ENCODE results near the gene CDPF1.
A peak's percentile ranks its signal among the peaks of the same experiment; 100 is the strongest.
"Not testable (repeated sequence)": the region's sequence is repeated elsewhere in the genome, so short reads cannot be mapped to it uniquely, and the experiment has no call there.

Gene CDPF1

DNA sequence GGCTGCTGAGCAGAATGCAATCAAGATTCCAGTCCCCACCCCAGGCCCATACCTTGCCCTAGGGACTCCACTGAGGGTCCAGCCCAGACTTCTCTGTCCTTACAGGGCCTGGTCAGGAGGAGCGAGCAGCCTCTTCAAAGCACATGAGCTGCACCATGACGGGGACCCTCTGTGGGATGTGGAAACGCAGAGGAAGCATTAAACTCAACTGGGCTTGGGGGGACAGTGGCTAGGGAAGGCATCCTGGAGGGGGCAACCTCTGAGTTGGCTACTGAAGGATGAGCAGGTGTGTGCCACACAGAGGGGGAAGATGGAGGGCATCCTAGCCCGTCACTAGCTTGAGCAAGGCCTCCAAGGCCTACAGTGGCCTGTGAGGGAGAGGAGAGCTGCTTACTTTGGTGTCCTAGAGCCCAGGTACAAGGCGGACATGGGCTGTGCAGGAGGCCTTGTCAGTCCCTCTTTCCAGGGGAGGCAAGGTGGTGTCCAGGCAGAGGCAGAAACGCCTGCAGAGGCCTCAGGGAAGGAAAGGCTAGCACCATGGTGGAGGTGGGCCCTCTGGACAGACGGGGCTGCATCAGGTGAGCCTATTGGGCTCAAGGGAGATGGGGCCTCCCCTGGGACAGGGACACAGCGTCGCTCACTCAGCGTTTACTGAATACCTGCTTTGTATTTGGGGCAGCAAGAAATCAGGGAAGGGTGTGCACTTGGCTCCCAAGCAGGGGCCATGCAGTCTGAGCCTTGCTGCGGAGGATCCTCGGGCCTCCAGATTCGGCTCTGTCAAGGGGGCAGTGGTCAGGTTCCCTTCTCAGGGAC lies 32.0 kb upstream of the CDPF1 start:
- no peak for DNase-seq

DNA sequence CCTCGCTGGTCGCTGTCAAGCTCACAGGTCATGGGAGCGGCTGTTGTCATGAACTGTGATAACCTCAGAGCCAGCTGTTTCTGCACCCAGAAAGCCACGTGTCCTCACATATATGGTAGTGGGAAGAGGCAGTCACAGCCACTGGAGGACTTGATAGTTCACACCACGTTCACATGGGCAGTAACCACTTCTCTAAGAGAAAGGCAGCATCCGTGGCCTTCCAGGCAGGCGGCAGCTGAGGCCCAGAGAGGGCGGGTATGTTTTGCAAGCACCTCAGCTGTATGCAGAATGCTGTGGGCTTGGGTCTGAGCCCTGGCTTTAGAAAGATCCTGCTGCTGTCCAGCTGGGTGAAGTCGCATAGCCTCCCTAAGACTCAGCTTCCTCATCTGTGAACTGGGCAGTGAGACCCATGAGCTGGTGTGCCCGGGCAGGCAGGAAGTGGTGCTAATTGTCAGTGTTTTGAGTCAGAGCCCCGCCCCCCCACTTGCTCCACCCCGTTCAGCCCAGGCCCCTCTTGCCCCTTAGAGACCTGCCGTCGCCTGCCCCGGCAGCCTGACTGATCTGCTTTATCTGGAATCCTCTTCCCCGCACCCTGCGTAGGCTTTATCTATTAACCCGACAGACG lies 31.0 kb upstream of the CDPF1 start:
- no peak for DNase-seq

DNA sequence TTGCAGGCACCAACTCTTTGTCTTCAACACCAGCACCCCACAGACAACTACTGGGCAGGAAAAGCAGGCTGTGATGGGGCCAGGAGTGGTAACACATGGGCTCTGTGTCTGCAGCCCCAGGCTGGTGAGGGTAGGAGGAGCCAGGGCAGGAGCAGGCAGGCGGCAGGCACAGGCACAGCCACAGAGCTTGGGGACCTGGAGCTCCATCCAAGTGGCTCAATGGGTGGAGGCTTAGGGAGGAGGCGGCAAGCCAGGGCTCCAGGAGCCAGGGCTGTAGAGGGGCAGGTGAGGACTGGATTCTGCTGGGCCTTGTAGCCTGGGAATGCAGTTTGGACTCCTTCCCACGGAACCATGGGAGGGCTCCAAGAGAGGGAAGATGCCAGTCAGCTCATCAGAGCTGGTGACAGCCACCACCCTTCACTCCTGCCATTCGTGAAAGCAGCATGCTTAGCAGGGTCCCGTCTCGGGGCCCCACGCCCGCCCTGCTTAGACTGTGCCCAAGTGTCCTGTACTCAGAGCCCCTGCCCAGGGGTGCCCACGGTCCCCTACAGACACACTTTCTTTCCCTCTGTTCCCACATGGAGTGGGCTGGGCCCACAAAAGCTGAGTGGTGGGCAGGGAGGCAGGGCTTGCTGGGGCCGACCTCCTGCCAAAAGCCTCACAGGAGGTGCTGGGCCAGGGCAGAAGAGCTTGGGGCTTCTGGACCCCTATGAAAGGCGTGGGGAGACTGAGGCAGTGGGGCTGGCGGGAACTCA lies 30.1 kb upstream of the CDPF1 start:
- no peak for DNase-seq

DNA sequence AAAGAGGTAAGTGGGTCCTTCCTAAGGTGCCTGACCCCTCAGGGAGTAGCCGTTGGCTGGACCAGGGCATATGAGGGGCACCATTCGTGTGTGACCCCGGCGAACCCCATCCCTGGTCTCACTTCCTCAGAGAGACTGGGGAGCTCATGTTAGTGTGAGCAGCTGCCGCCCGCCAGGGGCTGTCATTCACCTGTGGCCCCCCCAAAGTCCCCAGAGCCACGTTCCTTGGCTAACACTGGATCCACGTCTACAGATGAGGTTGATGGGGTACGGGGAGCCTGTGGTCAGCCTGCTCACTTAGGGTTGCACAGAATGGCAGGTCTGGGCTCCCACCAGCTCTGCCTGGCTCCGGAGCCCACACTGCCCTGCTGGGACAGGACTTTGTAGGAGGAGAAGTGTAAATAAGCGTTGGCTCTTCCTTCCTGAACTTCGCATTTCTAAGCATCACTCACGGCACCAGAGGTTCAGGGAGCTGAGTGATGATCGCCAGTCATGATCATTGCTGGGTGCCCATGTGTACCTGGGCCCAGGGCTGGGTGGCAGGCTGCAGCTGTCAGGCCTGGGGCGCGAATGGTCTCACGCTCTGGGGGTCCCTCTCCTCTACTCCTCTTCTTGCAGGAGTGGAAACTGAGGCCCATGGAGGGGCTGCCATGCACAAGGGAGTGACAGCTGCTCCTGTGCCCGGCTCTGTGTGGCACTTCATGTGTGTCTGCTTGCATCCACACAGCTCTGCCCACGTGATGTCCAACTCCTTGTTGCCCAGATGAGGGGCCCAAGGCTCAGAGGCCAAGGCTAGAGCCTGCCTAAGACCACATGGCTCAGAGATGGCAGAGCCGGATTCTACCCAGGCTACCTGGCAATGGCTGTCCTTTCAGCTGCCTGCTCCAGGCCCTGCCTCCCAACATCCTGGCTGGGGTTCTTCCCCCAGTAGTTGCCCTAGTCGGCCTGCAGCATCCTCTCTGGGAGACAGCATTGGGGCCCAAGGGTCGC lies 28.9 kb upstream of the CDPF1 start:
- DNase-seq = no peak

DNA sequence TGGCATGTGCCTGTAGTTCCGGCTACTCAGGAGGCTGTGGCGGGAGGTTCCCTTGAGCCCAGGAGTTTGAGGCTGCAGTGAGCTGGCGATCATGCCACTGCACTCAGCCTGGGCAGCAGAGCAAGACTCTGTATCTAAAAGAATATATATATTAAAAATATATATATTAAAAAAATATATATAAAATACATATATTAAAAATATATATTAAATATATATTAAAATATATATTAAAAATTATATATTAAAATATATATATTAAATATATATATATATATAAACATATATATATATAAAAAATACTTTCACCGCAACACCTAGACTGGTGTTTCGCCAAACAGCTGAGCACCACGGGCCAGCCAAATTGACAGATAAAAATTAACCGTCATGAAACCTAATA lies 26.5 kb upstream of the CDPF1 start:
- no peak for DNase-seq

DNA sequence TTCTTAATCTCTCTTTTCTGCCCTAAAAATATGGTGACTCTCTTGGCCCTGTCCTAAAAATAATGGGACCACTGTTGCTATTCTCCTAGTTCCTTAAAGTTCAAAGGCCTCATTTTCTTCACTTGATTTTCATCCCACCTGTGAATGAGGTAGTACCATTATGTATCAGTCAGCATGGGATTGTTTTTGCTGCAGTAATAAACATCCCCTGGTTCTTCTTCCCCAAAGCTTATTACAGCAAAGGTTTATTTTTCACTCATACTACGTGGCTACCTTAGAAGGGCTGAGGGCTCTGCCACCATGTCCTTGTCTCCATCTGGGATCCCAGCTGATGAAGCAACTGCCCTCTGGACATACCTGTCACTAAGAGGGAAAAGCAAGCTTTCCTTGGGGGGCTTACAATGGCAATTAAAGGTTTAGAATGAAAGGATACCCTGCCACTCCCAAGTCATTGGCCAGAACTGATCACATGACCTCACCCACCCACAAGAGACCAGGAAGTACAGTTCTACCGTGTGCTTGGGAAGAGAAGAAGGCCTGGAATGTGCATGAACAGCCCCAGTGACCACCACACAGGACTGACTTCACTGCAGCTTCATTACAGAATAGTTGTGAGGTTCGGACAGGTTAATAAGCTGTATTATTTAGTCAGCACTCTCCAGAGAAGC lies 25.5 kb upstream of the CDPF1 start:
- no peak for DNase-seq

DNA sequence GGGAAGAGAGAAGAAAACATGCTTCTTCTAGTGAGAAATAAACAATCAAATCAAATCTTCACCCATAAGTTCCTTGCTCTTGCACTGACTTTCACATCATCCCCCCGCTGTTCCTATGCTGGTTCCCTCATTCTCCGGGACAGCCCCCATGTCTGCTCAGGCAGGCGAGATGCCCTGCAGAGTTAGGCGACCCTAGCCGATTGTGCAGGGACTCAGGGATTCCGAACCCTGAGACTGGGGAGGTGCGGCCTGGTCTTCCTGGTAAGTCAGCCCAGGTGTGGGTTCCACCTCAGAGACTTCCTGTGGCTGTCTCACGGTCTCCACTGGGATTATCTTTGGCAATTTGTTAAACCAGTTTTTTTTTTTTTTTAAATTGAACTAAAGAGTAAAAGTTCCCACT lies 24.3 kb upstream of the CDPF1 start:
- DNase-seq = no peak

DNA sequence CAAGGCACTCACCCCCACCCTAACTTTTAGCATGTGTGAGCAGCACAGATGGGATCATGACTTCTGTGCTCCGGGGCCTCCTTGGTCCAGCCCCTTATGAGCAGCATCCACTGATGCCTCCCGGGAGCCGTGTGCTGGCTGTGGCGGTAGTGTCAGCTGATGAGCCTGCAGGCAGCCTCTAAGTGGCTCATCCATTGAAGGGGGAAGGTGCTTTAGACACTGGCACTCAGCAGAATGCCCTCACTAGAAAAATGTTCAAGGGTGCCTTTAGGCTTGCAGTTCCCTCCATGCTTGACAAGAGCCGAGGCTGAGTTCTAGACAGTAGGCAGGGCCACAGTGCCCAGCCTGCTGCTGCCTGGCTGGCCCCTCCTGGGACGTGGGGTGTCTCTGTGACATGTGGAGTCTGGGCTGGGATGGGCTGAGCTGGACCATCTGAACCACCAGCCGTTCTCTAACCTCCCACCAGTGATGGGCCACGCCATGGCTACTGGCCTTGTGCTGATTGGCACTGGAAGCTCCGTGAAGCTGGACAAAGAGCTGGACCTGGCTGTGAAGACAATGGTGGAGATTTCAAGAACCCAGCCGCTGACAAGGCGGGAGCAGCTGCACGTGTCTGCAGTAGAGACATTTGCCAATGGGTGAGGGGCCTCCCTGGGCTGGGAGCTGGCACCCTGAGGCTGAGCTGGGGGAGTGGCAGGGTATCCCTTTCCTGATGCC lies 23.5 kb upstream of the CDPF1 start:
- DNase-seq = no peak

DNA sequence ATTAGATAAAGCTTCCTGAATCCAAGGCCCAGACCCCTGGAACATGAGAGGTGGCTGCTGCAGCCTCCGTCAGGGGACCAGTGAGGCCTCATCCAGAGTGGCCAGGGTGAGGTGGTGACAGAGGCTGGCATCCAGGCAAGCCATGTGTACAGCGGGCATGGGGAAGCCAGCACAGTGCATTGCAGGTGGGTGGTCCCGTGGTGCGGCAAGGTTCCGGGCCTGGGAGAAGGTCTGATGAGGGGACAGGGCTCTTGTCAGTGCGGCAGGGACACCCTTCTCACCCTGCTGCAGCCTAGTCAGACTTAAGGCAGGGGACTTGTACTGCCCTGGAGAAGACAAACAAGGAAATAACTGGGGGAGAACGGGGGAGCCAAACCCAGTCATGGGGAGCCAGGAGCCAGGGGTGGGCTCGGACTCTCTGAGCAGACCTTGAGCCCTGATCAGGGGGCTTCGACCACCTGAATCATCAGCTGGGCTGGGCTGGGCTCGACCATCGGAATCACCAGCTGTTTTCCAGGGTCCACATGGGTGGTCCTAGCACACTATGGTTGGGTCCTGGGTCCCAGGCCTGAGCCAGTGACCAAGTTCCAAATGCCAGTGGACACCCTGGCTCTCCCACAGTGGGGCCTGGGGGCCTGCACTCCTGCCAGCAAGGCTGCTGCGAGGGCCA lies 22.8 kb upstream of the CDPF1 start:
- no peak for DNase-seq

DNA sequence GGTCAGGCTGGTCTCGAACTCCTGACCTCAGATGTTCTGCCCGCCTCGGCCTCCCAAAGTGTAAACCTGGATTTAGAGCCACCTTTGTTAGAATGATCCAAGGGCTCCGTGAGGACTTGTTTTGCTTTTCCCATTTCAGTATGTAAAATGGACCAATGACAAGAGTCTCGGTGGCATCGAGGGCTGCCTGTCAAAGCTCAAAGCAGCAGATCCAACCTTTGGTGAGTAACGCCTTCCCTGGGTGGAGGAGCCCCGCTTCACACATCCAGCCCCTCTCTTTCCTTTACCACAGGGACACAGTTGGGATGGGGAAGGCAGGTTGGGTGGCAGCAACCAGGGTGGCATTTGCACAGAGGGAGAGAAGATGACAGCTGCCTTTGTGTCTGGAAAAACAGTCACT lies 22.1 kb upstream of the CDPF1 start:
- no peak for DNase-seq

DNA sequence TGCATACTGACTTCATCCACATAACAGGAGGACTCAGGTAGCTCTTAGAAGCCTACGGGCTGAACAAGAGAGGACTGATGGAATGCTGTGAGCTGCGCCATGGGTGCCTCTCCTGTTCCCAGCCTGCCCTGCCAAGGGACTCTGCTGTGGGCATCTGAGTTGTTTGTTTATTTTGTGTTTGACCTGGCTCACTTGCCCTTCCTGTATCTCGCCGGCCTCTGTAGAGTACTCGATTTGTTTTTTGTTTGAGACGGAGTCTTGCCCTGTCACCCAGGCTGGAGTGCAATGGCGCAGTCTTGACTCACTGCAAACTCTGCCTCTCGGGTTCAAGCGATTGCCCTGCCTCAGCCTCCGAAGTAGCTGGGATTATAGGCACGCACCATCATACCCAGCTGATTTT lies 19.5 kb upstream of the CDPF1 start:
- DNase-seq = no peak

DNA sequence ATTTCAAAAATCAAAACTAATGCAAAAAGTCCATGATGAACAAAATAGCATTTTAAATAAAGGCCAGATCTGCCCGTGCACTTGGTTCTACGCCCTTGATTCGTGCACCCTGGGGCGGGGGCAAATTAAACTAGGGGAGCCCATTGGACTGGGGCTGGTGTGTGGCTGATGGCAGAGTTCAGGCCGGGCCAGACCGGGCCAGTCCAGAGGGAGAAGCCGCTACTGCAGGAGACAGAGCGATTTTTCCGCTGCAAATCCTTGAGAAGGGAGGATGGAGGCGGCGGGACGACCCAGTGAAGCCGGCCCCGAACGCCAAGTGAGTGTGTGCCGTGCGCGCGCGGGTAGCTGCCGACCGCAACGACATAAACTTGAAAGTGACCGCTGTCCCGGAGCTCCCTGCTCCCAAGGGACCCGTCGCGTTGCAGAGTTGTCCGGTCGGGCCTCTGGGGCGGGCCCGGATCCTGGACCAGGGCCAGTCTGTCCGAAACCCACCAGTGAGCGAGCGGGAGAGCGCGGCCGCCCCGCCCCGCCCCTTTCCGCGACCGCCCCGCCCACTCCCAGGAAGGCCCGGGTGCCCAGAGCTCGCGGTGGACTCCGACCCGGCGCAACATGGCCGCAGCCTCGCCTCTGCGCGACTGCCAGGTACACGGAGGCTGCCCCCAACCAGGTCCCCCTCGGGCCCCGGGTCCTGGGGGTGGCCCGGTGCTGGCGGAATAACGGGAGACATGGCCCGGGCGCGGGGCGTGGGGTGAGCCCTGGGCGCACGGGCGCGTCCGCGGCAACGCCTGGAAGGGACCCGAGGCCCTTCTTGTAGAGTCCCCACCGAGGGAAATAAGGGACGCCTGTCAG lies 17.6 kb upstream of the CDPF1 start, which contains the start of gene TTC38:
TTC38 (plus strand) TSS at position 578 of the 849 bp plus-strand sequence; CDS start at position 610, 32 bp downstream.
- peak; percentile 95 for DNase-seq

DNA sequence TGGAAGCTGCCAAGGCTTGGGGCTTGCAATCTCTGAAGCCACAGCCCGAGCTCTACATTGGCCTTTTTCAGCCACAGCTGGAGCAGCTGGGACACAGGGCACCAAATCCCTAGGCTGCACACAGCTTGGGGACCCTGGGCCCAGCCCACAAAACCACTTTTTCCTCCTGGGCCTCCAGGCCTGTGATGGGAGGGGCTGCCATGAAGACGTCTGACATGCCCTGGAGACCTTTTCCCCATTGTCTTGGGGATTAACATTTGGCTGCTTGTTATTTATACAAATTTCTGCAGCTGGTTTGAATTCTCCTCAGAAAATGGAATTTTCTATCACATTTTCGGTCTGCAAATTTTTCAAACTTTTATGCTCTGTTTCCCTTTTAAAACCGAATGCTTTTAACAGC lies 15.5 kb upstream of the CDPF1 start:
- DNase-seq = not testable (repeated sequence)

DNA sequence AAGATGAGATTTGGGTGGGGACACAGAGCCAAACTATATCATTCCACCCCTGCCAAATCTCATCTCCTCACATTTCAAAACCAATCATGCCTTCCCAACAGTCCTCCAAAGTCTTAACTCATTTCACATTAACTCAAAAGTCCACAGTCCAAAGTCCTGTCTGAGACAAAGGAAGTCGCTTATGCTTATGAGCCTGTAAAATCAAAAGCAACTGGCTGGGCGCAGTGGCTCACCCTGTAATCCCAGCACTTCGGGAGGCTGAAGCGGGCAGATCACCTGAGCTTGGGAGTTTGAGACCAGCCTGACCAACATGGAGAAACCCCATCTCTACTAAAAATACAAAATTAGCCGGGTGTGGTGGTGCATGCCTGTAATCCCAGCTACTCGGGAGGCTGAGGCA lies 14.4 kb upstream of the CDPF1 start:
- DNase-seq = not testable (repeated sequence)

DNA sequence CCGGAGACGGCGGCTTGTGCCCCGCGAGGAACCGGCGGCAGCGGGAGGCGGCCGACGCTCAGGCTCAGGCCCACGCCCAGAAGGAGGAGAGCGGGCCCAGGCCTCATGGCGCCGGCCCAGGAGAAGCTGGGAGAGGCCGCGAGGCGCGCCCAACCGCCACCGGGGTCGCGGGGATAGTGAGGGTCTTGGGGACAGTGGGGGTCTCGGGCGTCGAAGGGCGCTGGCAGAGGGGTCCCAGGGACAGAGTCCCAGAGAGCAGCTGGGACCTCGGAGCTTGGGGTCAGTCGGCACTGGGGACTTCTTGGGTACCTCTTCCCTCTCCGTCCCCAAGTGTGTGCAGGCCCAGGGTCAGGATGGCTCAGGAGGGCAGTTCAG lies 13.1 kb upstream of the CDPF1 start, which contains the start of gene PKDREJ:
PKDREJ (minus strand) TSS at position 128 of the 375 bp plus-strand sequence; CDS start at position 107, 21 bp downstream.
- no peak for DNase-seq

DNA sequence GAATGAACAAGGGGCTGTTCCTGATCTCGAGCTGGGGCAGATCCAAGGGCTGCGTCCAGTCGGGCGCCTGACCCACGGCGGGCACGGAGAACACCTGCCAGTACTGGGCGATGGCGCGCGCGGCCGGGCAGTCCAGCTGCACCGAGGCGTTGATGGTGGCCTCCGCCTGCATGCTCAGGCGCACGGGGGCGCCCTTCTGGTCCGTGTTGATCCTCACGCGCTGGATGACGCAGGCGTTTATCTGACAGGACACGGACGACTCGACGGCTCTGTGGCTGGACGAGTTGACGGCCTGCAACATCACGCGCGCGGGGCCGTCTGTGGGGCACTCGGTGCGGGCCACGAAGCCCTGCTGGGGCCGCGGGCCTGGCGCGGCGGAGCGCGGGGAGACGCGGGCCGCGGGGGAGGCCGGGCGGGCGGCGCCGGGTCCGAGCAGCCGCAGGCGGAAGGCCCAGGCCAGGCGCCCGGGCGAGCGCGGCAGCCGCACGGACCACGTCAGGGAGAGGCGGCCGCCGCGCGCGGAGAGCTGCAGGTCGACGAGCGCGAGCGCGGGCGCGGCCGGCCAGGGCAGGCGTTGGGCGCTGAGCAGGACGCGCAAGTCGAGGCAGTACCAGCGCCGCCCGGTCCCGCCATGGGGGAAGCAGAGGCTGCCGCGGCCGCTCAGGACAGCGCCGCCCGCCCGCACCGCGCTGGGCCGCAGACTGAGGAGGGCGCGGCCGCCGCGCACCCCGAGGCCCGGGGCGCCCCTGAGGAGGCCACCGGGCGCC lies 12.5 kb upstream of the CDPF1 start:
- no peak for DNase-seq

DNA sequence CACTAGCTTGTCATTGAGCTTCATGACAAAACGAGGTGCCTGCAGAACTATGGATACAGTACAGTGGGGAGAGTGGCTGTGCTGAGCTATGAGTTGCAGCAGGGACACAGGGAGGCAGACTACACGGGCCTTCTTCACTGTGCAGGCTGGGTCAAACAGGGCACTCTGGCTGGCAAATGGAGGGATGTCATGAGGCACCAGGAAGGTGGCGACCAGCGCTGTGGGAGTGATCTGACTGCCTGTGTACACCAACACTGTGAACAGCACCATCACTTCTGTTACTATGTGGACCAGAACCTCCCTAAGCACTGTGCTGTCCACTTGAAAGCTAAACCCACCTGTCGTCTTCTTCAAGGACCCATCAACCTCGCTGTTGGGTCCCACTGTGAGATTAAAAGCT lies 9.9 kb upstream of the CDPF1 start:
- DNase-seq = no peak

DNA sequence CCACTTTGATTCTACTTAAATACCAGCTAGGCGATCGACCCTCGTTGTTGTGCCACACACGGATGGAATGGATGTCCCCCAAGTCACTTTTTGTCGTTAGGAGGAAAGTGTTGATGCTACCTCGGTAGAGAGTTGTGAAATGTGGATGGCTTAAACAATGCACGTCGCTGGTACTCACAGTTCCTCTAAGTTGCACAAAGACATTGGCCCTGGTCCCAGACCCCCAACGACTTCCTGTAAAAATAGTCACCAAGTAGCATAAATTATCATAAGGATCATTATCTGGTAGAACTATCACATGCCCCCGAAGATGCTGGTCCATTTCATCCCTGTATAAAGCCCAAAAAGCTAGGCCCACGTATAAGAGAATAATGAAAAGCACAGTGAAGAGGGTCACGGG lies 9.3 kb upstream of the CDPF1 start:
- DNase-seq = no peak

Data from 8988T (cell line).